Breast epithelium (tissue), 4 donors: Measurements from ENCODE around the gene STARD13. TPM values are rescaled to one million over a fixed set of nuclear protein-coding genes. Genes with fewer than 3 reads are reported as not detected.

Source experiments
- DNase-seq, 2 donors: peaks; one replicate each; pipeline ENCODE4 v3.0.0-alpha.2; 2019; ENCODE audit warnings: low spot score in 2 of 2
- H3K27ac ChIP-seq, 2 donors: fragments of 200-600 bp; sonication (generic) in 1 of 2; one replicate each; pipeline ENCODE4 v1.5.1; 2016 to 2019; ENCODE audit warnings: mild to moderate bottlenecking in 1 of 2
- H3K27me3 ChIP-seq, 2 donors: fragments of 200-600 bp; sonication (generic) in 1 of 2; one replicate each; pipeline versions ENCODE4 v1.5.1 to v1.6.0; 2017 to 2019; ENCODE audit warnings: control low read depth in 1 of 2, mild to moderate bottlenecking in 1 of 2
- H3K36me3 ChIP-seq: fragments of 200-600 bp; one replicate; pipeline ENCODE4 v1.5.1; 2019
- H3K4me1 ChIP-seq, 2 donors: fragments of 200-600 bp; sonication (generic); one replicate each; pipeline ENCODE4 v1.5.1; 2016 to 2019; ENCODE audit warnings: control low read depth in 1 of 2
- H3K4me3 ChIP-seq, 3 donors: fragments of 200-600 bp; sonication (generic); 1 replicate in 2 of 3; 2 replicates in 1 of 3; pipeline ENCODE4 v1.5.1; 2016 to 2019; ENCODE audit warnings: mild to moderate bottlenecking in 3 of 3, moderate library complexity in 2 of 3
- H3K9me3 ChIP-seq, 2 donors: fragments of 200-600 bp; sonication (generic) in 1 of 2; one replicate each; pipeline ENCODE4 v1.5.1; 2016 to 2019; ENCODE audit warnings: control low read depth in 1 of 2
- CTCF ChIP-seq, 3 donors: fragments of 450-650 bp; IDR thresholded peaks; one replicate each; pipeline ENCODE4 v1.5.1; 2016 to 2017; ENCODE audit warnings: antibody characterized with exemption in 3 of 3, mild to moderate bottlenecking in 3 of 3, moderate library complexity in 3 of 3
- POLR2A ChIP-seq: fragments of 450-650 bp; IDR thresholded peaks from one replicate; pipeline ENCODE4 v1.6.1; 2016; ENCODE audit warnings: antibody characterized with exemption, mild to moderate bottlenecking, moderate library complexity
- POLR2AphosphoS5 ChIP-seq, 3 donors: sonication (generic); formaldehyde crosslinking; IDR thresholded peaks; one replicate each; pipeline ENCODE4 v1.6.1; 2017; ENCODE audit warnings: antibody characterized with exemption in 3 of 3
- intact Hi-C: fragments of 100-400 bp; cut with DNase I; formaldehyde crosslinking; loops from one replicate; pipeline ENCODE4 v1.15.1; 2023; ENCODE audit warnings: low total_unique reads
- total RNA-seq, 3 donors: library from RNA; depleted of rRNA; stranded (reverse); fragments of >200 nt; gene quantifications; one replicate each; pipeline ENCODE4 v1.1.0, GENCODE V29; 2016

The STARD13 gene
- total RNA-seq, 3 donors from 2014 or later: 42.4 to 62.3 (median 58.7) TPM

GRCh38 chr13:33292712-33293111 lies 7.2 kb upstream of the STARD13 start:
- DNase-seq: no peak
- Histone ChIP-seq H3K4me1 (no peaks in the 10 kb centered on the region), H3K27me3 (no peaks in the 10 kb centered on the region), H3K4me3 (peak overlapping the region in 2 of 3 donors; percentile 16 to 35), H3K9me3 (no peaks in the 10 kb centered on the region), H3K27ac (no peak overlapping the region), H3K36me3 (no peaks in the 10 kb centered on the region)
- TF ChIP-seq CTCF (IDR thresholded peaks at IDR 0.05): no peak
- TF ChIP-seq POLR2A: no peak
- TF ChIP-seq POLR2AphosphoS5 (IDR thresholded peaks at IDR 0.05): no peak
- intact Hi-C loops: no loop called here

GRCh38 chr13:33290421-33290965 lies 4.9 kb upstream of the STARD13 start:
- H3K4me3 ChIP-seq: no peak overlapping the region
- no peaks in the 10 kb centered on the region for H3K36me3 ChIP-seq
- H3K9me3 ChIP-seq: no peaks in the 10 kb centered on the region
- no peak overlapping the region for H3K27ac ChIP-seq
- no peaks in the 10 kb centered on the region for H3K4me1 ChIP-seq
- no peaks in the 10 kb centered on the region for H3K27me3 ChIP-seq
- no peak for DNase-seq
- intact Hi-C loops: no loop called here
- TF ChIP-seq CTCF (IDR thresholded peaks at IDR 0.05) (no peak), POLR2AphosphoS5 (IDR thresholded peaks at IDR 0.05) (no peak), POLR2A (no peak)

DNA sequence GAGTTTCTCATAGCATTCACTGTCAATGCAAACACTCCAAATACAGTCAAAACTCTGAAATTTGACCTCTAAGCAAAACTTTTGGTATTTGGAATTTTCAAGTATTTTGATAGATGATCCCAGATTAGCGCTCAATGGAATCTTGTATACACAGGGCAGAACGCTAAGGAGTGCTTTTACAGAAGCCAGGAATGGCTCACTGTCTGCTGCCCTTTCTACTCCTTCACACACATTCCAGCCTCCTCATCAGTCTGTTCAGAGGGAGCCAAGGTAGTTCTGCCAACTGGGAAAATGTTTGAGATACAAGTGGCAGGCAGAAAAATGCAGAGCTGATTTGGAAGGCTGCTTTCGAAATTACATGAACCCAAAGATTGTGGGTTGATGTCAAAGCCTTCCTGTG lies 4.4 kb upstream of the STARD13 start:
- intact Hi-C loops: no loop called here
- Histone ChIP-seq H3K27ac (no peak overlapping the region), H3K27me3 (no peaks in the 10 kb centered on the region), H3K9me3 (no peaks in the 10 kb centered on the region), H3K36me3 (no peaks in the 10 kb centered on the region), H3K4me3 (no peak overlapping the region), H3K4me1 (no peaks in the 10 kb centered on the region)
- TF ChIP-seq POLR2AphosphoS5 (IDR thresholded peaks at IDR 0.05): no peak
- TF ChIP-seq POLR2A: no peak
- TF ChIP-seq CTCF (IDR thresholded peaks at IDR 0.05): no peak
- no peak for DNase-seq

- no peak for TF ChIP-seq POLR2AphosphoS5 (IDR thresholded peaks at IDR 0.05)
- TF ChIP-seq POLR2A: no peak
- no peak for TF ChIP-seq CTCF (IDR thresholded peaks at IDR 0.05)
- Histone ChIP-seq H3K4me1 (no peaks in the 10 kb centered on the region), H3K36me3 (no peaks in the 10 kb centered on the region), H3K27me3 (no peaks in the 10 kb centered on the region), H3K4me3 (no peak overlapping the region), H3K27ac (peak overlapping the region in 1 of 2 donors; percentile 16), H3K9me3 (no peaks in the 10 kb centered on the region)
- intact Hi-C loops: no loop called here
- no peak for DNase-seq
Observed at GRCh38 chr13:33287142-33287882, 1.8 kb upstream of the STARD13 start.

- no peaks in the 10 kb centered on the region for H3K36me3 ChIP-seq
- no peaks in the 10 kb centered on the region for H3K9me3 ChIP-seq
- no peak for DNase-seq
- H3K27me3 ChIP-seq: no peaks in the 10 kb centered on the region
- H3K27ac ChIP-seq: peak overlapping the region; percentile 92 to 96
- TF ChIP-seq POLR2A (no peak), CTCF (IDR thresholded peaks at IDR 0.05) (no peak), POLR2AphosphoS5 (IDR thresholded peaks at IDR 0.05) (no peak)
- no peaks in the 10 kb centered on the region for H3K4me1 ChIP-seq
- H3K4me3 ChIP-seq: peak overlapping the region; percentile 65 to 83 (median 69)
- intact Hi-C loops: no loop called here
Observed at GRCh38 chr13:33286128-33286527, 573 bp upstream of the STARD13 start.
